ENCODE results near the gene GCGR.

GRCh38 chr17:81839301-81839700 is 35.4 kb downstream of the GCGR start:
- TF ChIP-seq, protein P1, sequence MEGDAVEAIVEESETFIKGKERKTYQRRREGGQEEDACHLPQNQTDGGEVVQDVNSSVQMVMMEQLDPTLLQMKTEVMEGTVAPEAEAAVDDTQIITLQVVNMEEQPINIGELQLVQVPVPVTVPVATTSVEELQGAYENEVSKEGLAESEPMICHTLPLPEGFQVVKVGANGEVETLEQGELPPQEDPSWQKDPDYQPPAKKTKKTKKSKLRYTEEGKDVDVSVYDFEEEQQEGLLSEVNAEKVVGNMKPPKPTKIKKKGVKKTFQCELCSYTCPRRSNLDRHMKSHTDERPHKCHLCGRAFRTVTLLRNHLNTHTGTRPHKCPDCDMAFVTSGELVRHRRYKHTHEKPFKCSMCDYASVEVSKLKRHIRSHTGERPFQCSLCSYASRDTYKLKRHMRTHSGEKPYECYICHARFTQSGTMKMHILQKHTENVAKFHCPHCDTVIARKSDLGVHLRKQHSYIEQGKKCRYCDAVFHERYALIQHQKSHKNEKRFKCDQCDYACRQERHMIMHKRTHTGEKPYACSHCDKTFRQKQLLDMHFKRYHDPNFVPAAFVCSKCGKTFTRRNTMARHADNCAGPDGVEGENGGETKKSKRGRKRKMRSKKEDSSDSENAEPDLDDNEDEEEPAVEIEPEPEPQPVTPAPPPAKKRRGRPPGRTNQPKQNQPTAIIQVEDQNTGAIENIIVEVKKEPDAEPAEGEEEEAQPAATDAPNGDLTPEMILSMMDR (IDR thresholded peaks at IDR 0.05), result no peak
- TF ChIP-seq EZH2 (IDR thresholded peaks at IDR 0.05; ENCODE audit: borderline replicate concordance, insufficient read depth, low read depth, low read length, poor library complexity, severe bottlenecking), result no peak

Data from B cell (primary cell).